Epithelial cell of esophagus (primary cell): Measurements from ENCODE around the gene MRPS34.
A peak's percentile ranks its signal among the peaks of the same experiment; 100 is the strongest.

ENCODE experiments used
- DNase-seq: peaks from one replicate; pipeline ENCODE4 v3.0.0; 2010; ENCODE audit warnings: low read depth
- H3K4me3 ChIP-seq: 2 replicates; pipeline ENCODE4 v1.5.1; 2011; ENCODE audit warnings: mild to moderate bottlenecking, low read length, control low read depth
- CTCF ChIP-seq: IDR thresholded peaks from 2 replicates; pipeline ENCODE4 v1.5.1; 2011; ENCODE audit warnings: low read depth, mild to moderate bottlenecking, low read length, control low read depth, inconsistent platforms; ENCODE audit not compliant: insufficient read depth; ENCODE audit errors: missing control alignments

Gene MRPS34

GRCh38 chr16:1780677-1781072, 7.7 kb upstream of the MRPS34 start:
- TF ChIP-seq CTCF = no peak
- H3K4me3 ChIP-seq = peak overlapping the region; percentile 74
- DNase-seq = no peak

GRCh38 chr16:1779741-1780676, 7.1 kb upstream of the MRPS34 start:
- no peak for TF ChIP-seq CTCF
- no peak overlapping the region for H3K4me3 ChIP-seq
- no peak for DNase-seq

- no peak overlapping the region for H3K4me3 ChIP-seq
- no peak for TF ChIP-seq CTCF
- DNase-seq = no peak
Observed at GRCh38 chr16:1779234-1779701, 6.3 kb upstream of the MRPS34 start.

GRCh38 chr16:1778200-1779179, 5.6 kb upstream of the MRPS34 start:
- DNase-seq = no peak
- no peak for TF ChIP-seq CTCF
- no peak overlapping the region for H3K4me3 ChIP-seq

GRCh38 chr16:1777375-1778199, 4.7 kb upstream of the MRPS34 start:
- no peak overlapping the region for H3K4me3 ChIP-seq
- TF ChIP-seq CTCF = no peak
- DNase-seq = no peak

- DNase-seq = no peak
- no peak for TF ChIP-seq CTCF
- no peak overlapping the region for H3K4me3 ChIP-seq
Observed at GRCh38 chr16:1776991-1777374, 4.0 kb upstream of the MRPS34 start.
